ENCODE data around the gene WSB1. TPM values are rescaled to one million over a fixed set of nuclear protein-coding genes. Genes with fewer than 3 reads are reported as not detected.
"Not testable (repeated sequence)": the region's sequence is repeated elsewhere in the genome, so short reads cannot be mapped to it uniquely, and the experiment has no call there.

The WSB1 gene
- total and polyA plus RNA-seq, 7 donors: 32.4 to 53.6 (median 41.3) TPM

DNA sequence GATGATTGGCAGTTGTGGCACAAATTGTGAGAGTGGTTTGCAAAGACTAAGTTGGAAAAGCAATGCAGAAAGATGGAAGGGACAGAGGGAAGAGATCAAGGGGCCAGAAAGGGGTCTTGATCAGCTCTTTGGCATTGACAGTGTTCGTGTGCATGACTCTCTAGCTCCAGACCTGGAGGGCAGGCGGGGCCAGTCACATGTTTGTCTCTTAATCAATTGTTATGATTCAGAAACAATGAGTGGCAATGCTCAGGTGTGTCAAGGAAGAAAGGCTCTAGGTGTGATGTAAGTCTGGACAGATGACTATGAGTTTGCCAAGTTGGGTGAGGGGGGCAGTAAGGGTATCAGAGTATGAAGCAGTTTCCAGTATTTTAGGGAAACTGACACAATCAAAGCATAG is 32.1 kb downstream of the WSB1 start:
- no peak overlapping the region for H3K27ac ChIP-seq
- peaks cover 6% of the 10 kb centered on the region for H3K4me1 ChIP-seq
- ATAC-seq (no peak), DNase-seq (no peak)
- TF ChIP-seq, protein P1, sequence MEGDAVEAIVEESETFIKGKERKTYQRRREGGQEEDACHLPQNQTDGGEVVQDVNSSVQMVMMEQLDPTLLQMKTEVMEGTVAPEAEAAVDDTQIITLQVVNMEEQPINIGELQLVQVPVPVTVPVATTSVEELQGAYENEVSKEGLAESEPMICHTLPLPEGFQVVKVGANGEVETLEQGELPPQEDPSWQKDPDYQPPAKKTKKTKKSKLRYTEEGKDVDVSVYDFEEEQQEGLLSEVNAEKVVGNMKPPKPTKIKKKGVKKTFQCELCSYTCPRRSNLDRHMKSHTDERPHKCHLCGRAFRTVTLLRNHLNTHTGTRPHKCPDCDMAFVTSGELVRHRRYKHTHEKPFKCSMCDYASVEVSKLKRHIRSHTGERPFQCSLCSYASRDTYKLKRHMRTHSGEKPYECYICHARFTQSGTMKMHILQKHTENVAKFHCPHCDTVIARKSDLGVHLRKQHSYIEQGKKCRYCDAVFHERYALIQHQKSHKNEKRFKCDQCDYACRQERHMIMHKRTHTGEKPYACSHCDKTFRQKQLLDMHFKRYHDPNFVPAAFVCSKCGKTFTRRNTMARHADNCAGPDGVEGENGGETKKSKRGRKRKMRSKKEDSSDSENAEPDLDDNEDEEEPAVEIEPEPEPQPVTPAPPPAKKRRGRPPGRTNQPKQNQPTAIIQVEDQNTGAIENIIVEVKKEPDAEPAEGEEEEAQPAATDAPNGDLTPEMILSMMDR (IDR thresholded peaks at IDR 0.05): no peak
- H3K27me3 ChIP-seq (ENCODE audit: insufficient read depth in 3 of 3, low read length in 2 of 3): no peaks in the 10 kb centered on the region
- H3K36me3 ChIP-seq (ENCODE audit: insufficient read depth in 1 of 2, low read depth in 1 of 2): no peaks in the 10 kb centered on the region
- 79 to 87% (median 82%) methylated on average over 2 of the region's 2 CpGs for WGBS, 3 donors
- H3K9me3 ChIP-seq: no peaks in the 10 kb centered on the region
- no peak overlapping the region for H3K4me3 ChIP-seq
- intact Hi-C loops (cut with DNase I): no loop called here

DNA sequence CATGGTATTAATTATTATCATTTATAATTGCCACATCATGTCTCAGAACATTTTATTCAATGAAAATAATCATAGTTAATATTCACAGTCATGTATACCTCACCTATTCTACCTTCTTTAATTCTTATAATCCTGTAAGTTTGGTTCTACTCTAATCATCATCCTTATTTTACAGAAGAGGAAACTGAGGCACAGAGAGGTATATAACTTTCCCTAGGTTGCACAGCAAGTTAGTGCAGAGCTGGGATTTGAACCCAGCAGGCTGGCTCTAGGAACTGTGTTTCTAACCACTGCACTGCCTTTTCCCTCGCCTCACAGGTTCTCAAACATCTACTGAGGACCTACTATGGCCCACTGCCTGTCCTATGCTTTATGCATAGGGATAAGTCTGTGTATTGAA is 32.7 kb downstream of the WSB1 start:
- intact Hi-C loops (cut with DNase I): no loop called here

DNA sequence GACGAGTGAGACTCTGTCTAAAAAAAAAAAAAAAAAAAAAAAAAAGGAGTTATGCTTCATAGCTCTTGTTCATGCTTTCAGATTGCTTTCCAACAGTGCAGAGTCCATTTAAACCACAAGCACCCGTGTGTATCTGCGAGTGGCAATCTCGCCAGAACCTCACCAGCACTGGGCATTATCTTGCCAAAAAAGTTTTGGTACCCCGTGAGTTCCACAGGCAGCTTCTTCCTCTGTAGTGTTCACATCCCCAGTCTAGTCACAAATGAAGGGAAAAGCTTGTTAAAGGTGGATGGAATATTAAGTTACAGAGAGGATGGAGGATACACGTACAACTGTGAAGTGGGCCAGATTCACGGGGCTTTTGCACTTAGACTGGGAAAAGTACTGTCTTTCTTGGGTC is 33.5 kb downstream of the WSB1 start:
- peaks cover 14% of the 10 kb centered on the region for H3K4me1 ChIP-seq
- H3K9me3 ChIP-seq: no peaks in the 10 kb centered on the region
- no peaks in the 10 kb centered on the region for H3K27me3 ChIP-seq (ENCODE audit: insufficient read depth in 3 of 3, low read length in 2 of 3)
- no peak for DNase-seq
- intact Hi-C loops (cut with DNase I): no loop called here
- TF ChIP-seq, protein P1 (IDR thresholded peaks at IDR 0.05): no peak
- WGBS, 3 donors: 77 to 88% (median 81%) methylated on average over 7 of the region's 7 CpGs
- no peaks in the 10 kb centered on the region for H3K36me3 ChIP-seq (ENCODE audit: insufficient read depth in 1 of 2, low read depth in 1 of 2)
- ATAC-seq: no peak
- H3K27ac ChIP-seq: no peak overlapping the region
- H3K4me3 ChIP-seq: no peak overlapping the region

More for the DNA sequence above, 32.7 kb downstream of the WSB1 start:
- Histone ChIP-seq H3K4me1 (peaks cover 6% of the 10 kb centered on the region), H3K36me3 (ENCODE audit: insufficient read depth in 1 of 2, low read depth in 1 of 2) (no peaks in the 10 kb centered on the region), H3K27me3 (ENCODE audit: insufficient read depth in 3 of 3, low read length in 2 of 3) (no peaks in the 10 kb centered on the region), H3K4me3 (no peak overlapping the region), H3K27ac (no peak overlapping the region), H3K9me3 (no peaks in the 10 kb centered on the region)
- DNase-seq: no peak
- no peak for ATAC-seq
- TF ChIP-seq, protein P1 (IDR thresholded peaks at IDR 0.05): no peak
- 90 to 98% (median 94%) methylated on average over 1 of the region's 1 CpG for WGBS, 3 donors

DNA sequence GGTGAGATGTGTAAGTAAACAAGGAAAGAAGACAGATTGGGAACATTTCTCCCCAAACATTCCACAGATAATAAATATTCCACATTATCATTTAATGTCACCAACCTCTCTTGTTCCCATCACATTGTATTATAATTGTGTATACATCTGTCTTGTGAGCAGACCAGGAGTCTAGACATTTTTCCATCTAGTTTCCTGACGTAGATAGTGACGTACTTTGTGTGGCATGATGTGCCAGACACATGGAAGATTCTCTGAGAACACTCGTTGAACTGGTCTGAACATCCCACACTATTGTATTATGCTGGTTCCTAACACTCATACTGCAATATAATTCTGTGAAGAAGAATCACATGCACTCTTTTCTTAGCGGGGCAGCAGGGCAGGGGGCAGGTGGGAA is 34.0 kb downstream of the WSB1 start:
- ATAC-seq (no peak), DNase-seq (no peak)
- intact Hi-C loops (cut with DNase I): no loop called here
- H3K27ac ChIP-seq: no peak overlapping the region
- H3K36me3 ChIP-seq (ENCODE audit: insufficient read depth in 1 of 2, low read depth in 1 of 2): no peaks in the 10 kb centered on the region
- H3K4me1 ChIP-seq: peaks cover 15% of the 10 kb centered on the region
- no peak overlapping the region for H3K4me3 ChIP-seq
- 90 to 91% (median 91%) methylated on average over 4 of the region's 4 CpGs for WGBS, 3 donors
- H3K9me3 ChIP-seq: no peaks in the 10 kb centered on the region
- H3K27me3 ChIP-seq (ENCODE audit: insufficient read depth in 3 of 3, low read length in 2 of 3): no peaks in the 10 kb centered on the region
- TF ChIP-seq, protein P1 (IDR thresholded peaks at IDR 0.05): no peak

DNA sequence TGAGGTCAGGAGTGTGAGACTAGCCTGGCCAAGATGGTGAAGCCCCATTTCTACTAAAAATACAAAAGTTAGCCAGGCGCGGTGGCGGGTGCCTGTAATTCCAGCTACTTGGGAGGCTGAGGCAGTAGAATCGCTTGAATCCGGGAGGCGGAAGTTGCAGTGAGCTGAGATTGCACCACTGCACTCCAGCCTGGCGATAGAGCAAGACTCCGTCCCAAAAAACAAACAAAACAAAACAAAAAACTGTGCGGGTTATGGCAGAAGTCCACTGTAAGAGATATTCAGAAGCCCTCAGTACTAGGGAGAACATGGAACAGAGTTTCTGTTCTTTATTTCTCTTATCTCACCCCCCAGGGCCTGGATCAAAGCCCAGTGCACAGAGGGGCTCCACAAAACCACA is 34.8 kb downstream of the WSB1 start:
- H3K4me3 ChIP-seq; ATAC-seq; H3K9me3 ChIP-seq; H3K27me3 ChIP-seq (ENCODE audit: insufficient read depth in 3 of 3, low read length in 2 of 3); DNase-seq; intact Hi-C loops (cut with DNase I); H3K27ac ChIP-seq; H3K36me3 ChIP-seq (ENCODE audit: insufficient read depth in 1 of 2, low read depth in 1 of 2): not testable (repeated sequence)
- H3K4me1 ChIP-seq: peaks cover 18% of the 10 kb centered on the region
- WGBS, 3 donors: 85 to 97% (median 87%) methylated on average over 9 of the region's 9 CpGs
